Measurements from ENCODE around the gene TMTC2.

Gene TMTC2

GRCh38 chr12:83145325-83145840 lies 458.7 kb downstream of the TMTC2 start:
- H3K4me3 ChIP-seq (replicated peaks; ENCODE audit: low read depth, low read length): no peak overlapping the region
- no peak for TF ChIP-seq CTCF (IDR thresholded peaks at IDR 0.05; ENCODE audit: low read length, missing control alignments)
- peak; percentile 1 for DNase-seq (ENCODE audit: low read depth)

- H3K4me3 ChIP-seq (replicated peaks; ENCODE audit: low read depth, low read length): no peak overlapping the region
- no peak for DNase-seq (ENCODE audit: low read depth)
- no peak for TF ChIP-seq CTCF (IDR thresholded peaks at IDR 0.05; ENCODE audit: low read length, missing control alignments)
These were observed 460.6 kb downstream of the TMTC2 start for GRCh38 chr12:83147341-83147740.

GRCh38 chr12:83149987-83150386 lies 463.3 kb downstream of the TMTC2 start:
- no peak for TF ChIP-seq CTCF (IDR thresholded peaks at IDR 0.05; ENCODE audit: low read length, missing control alignments)
- H3K4me3 ChIP-seq (replicated peaks; ENCODE audit: low read depth, low read length): no peak overlapping the region

GRCh38 chr12:83150465-83151189 lies 463.9 kb downstream of the TMTC2 start:
- TF ChIP-seq CTCF (IDR thresholded peaks at IDR 0.05; ENCODE audit: low read length, missing control alignments): no peak
- no peak overlapping the region for H3K4me3 ChIP-seq (replicated peaks; ENCODE audit: low read depth, low read length)
- DNase-seq (ENCODE audit: low read depth): no peak

More at GRCh38 chr12:83149987-83150386, 463.3 kb downstream of the TMTC2 start:
- no peak for DNase-seq (ENCODE audit: low read depth)

GRCh38 chr12:83153177-83153576 lies 466.5 kb downstream of the TMTC2 start:
- no peak for TF ChIP-seq CTCF (IDR thresholded peaks at IDR 0.05; ENCODE audit: low read length, missing control alignments)
- DNase-seq (ENCODE audit: low read depth): no peak

GRCh38 chr12:83156815-83157214 lies 470.1 kb downstream of the TMTC2 start:
- H3K4me3 ChIP-seq (replicated peaks; ENCODE audit: low read depth, low read length): no peak overlapping the region
- DNase-seq (ENCODE audit: low read depth): no peak
- no peak for TF ChIP-seq CTCF (IDR thresholded peaks at IDR 0.05; ENCODE audit: low read length, missing control alignments)

More at GRCh38 chr12:83153177-83153576, 466.5 kb downstream of the TMTC2 start:
- no peak overlapping the region for H3K4me3 ChIP-seq (replicated peaks; ENCODE audit: low read depth, low read length)

GRCh38 chr12:83157604-83158003 lies 470.9 kb downstream of the TMTC2 start:
- no peak for TF ChIP-seq CTCF (IDR thresholded peaks at IDR 0.05; ENCODE audit: low read length, missing control alignments)
- H3K4me3 ChIP-seq (replicated peaks; ENCODE audit: low read depth, low read length): no peak overlapping the region
- no peak for DNase-seq (ENCODE audit: low read depth)

All from fibroblast of pulmonary artery (primary cell).